Neural cell (in vitro differentiated cells): ENCODE data around the gene MYO18B. TPM values are rescaled to one million over a fixed set of nuclear protein-coding genes. Genes with fewer than 3 reads are reported as not detected.

Source experiments
- H2AFZ ChIP-seq: fragments of 200-600, 300-800 bp; sonication (generic), shearing (Covaris generic); 2 replicates; pipeline ENCODE4 v1.6.0; 2014; ENCODE audit warnings: low read depth, mild to moderate bottlenecking, antibody characterized with exemption, low read length, moderate library complexity
- H3F3A ChIP-seq: fragments of 200-600 bp; shearing (Covaris generic); 2 replicates; pipeline ENCODE4 v1.6.1; 2016; ENCODE audit warnings: mild to moderate bottlenecking, moderate library complexity, mixed read lengths, antibody characterized with exemption, low read length; ENCODE audit not compliant: insufficient read depth, poor library complexity, severe bottlenecking
- H3K27ac ChIP-seq: fragments of 200-600, 300-800 bp; sonication (generic), shearing (Covaris generic); 2 replicates; pipeline ENCODE4 v1.5.1; 2014; ENCODE audit warnings: mild to moderate bottlenecking, low read length, moderate library complexity
- H3K27me3 ChIP-seq: fragments of 300-800, 200-600 bp; sonication (generic), shearing (Covaris generic); 2 replicates; pipeline ENCODE4 v1.6.0; 2014; ENCODE audit warnings: mild to moderate bottlenecking, low read depth, low read length, moderate library complexity; ENCODE audit not compliant: insufficient read depth
- H3K36me3 ChIP-seq: fragments of 300-800, 200-600 bp; sonication (generic), shearing (Covaris generic); 2 replicates; pipeline ENCODE4 v1.5.1; 2014; ENCODE audit warnings: mild to moderate bottlenecking, antibody characterized with exemption, low read length, moderate library complexity; ENCODE audit not compliant: insufficient read depth
- H3K4me2 ChIP-seq: fragments of 300-800, 200-600 bp; sonication (generic), shearing (Covaris generic); 2 replicates; pipeline ENCODE4 v1.6.0; 2014; ENCODE audit warnings: mild to moderate bottlenecking, low read length
- H3K4me3 ChIP-seq: fragments of 300-800, 200-600 bp; sonication (generic), shearing (Covaris generic); 2 replicates; pipeline ENCODE4 v1.5.1; 2014; ENCODE audit warnings: mild to moderate bottlenecking, low read length, moderate library complexity
- H3K79me2 ChIP-seq: fragments of 200-600 bp; shearing (Covaris generic); replicated peaks from 2 replicates; pipeline ENCODE4 v1.6.0; 2014; ENCODE audit warnings: mild to moderate bottlenecking, low read length, moderate library complexity; ENCODE audit not compliant: insufficient read depth
- H3K9ac ChIP-seq: fragments of 300-800, 200-600 bp; sonication (generic), shearing (Covaris generic); 2 replicates; pipeline ENCODE4 v1.6.1; 2016; ENCODE audit warnings: mild to moderate bottlenecking, low read length, mixed read lengths
- H3K9me2 ChIP-seq: fragments of 200-600 bp; shearing (Covaris generic); 2 replicates; pipeline ENCODE4 v1.6.1; 2016; ENCODE audit warnings: mild to moderate bottlenecking, low read length, mixed read lengths; ENCODE audit not compliant: insufficient read depth
- H3K9me3 ChIP-seq: fragments of 200-600, 300-800 bp; sonication (generic), shearing (Covaris generic); 2 replicates; pipeline ENCODE4 v1.6.1; 2016; ENCODE audit warnings: mild to moderate bottlenecking, mixed run types, low read length, moderate library complexity, mixed read lengths
- H4K20me1 ChIP-seq: fragments of 200-600 bp; shearing (Covaris generic); 2 replicates; pipeline ENCODE4 v1.6.1; 2016; ENCODE audit warnings: mild to moderate bottlenecking, mixed run types; ENCODE audit not compliant: insufficient read depth
- CTCF ChIP-seq: fragments of 450-650 bp; IDR thresholded peaks from 2 replicates; pipeline ENCODE4 v1.5.1; 2014; ENCODE audit warnings: antibody characterized with exemption, mild to moderate bottlenecking, moderate library complexity; ENCODE audit not compliant: poor library complexity, severe bottlenecking
- EP300 ChIP-seq: fragments of 450-650 bp; conservative IDR thresholded peaks from 2 replicates; pipeline ENCODE4 v1.6.1; 2014; ENCODE audit warnings: antibody characterized with exemption, mild to moderate bottlenecking, moderate library complexity; ENCODE audit not compliant: poor library complexity, severe bottlenecking
- EZH2 ChIP-seq: fragments of 200-600, 300-800 bp; shearing (Covaris generic), sonication (generic); IDR thresholded peaks from 2 replicates; pipeline ENCODE4 v1.6.1; 2014; ENCODE audit warnings: antibody characterized with exemption, low read length, borderline replicate concordance, mild to moderate bottlenecking; ENCODE audit not compliant: insufficient read depth, poor library complexity, severe bottlenecking
- MXI1 ChIP-seq: fragments of 450-650 bp; conservative IDR thresholded peaks from 2 replicates; pipeline ENCODE4 v1.6.1; 2014; ENCODE audit warnings: antibody characterized with exemption, mild to moderate bottlenecking; ENCODE audit not compliant: poor library complexity, severe bottlenecking
- POLR2AphosphoS5 ChIP-seq: IDR thresholded peaks from 2 replicates; pipeline ENCODE4 v1.6.1; 2012
- RAD21 ChIP-seq: fragments of 450-650 bp; conservative IDR thresholded peaks from 2 replicates; pipeline ENCODE4 v1.6.1; 2014; ENCODE audit warnings: antibody characterized with exemption, mild to moderate bottlenecking, moderate library complexity
- REST ChIP-seq: IDR thresholded peaks from 2 replicates; pipeline ENCODE4 v1.6.1; 2012; ENCODE audit warnings: borderline replicate concordance
- SMC3 ChIP-seq: fragments of 450-650 bp; conservative IDR thresholded peaks from 2 replicates; pipeline ENCODE4 v1.6.1; 2014; ENCODE audit warnings: antibody characterized with exemption, mild to moderate bottlenecking, moderate library complexity; ENCODE audit not compliant: poor library complexity
- TAF1 ChIP-seq: IDR thresholded peaks from 2 replicates; pipeline ENCODE4 v1.6.1; 2012; ENCODE audit warnings: low read depth
- polyA plus RNA-seq: library from polyadenylated mRNA; depleted of rRNA; stranded (reverse); fragments of >200 nt; gene quantifications from 2 replicates; pipeline ENCODE4 v1.2.3, GENCODE V29; 2014

MYO18B gene
- polyA plus RNA-seq, 1 donor from 2014 or later = 0.71 TPM

GRCh38 chr22:26004477-26004876, 262.5 kb downstream of the MYO18B start:
- no peaks in the 10 kb centered on the region for H3K79me2 ChIP-seq
- TF ChIP-seq SMC3 (no peak), RAD21 (no peak), EZH2 (no peak), EP300 (no peak), MXI1 (no peak), TAF1 (no peak), POLR2AphosphoS5 (no peak), REST (no peak), CTCF (no peak)
- H4K20me1 ChIP-seq = no peaks in the 10 kb centered on the region
- no peak overlapping the region for H3K27ac ChIP-seq
- H3K36me3 ChIP-seq = no peaks in the 10 kb centered on the region
- no peaks in the 10 kb centered on the region for H3K27me3 ChIP-seq
- H3K9me2 ChIP-seq = no peaks in the 10 kb centered on the region
- no peaks in the 10 kb centered on the region for H3K9me3 ChIP-seq
- H3K4me2 ChIP-seq = no peak overlapping the region
- no peaks in the 10 kb centered on the region for H3F3A ChIP-seq
- no peak overlapping the region for H2AFZ ChIP-seq
- H3K4me3 ChIP-seq = no peak overlapping the region
- no peak overlapping the region for H3K9ac ChIP-seq

GRCh38 chr22:26008587-26008986, 266.6 kb downstream of the MYO18B start:
- H2AFZ ChIP-seq = no peak overlapping the region
- no peaks in the 10 kb centered on the region for H3K36me3 ChIP-seq
- TF ChIP-seq RAD21 (no peak), SMC3 (no peak), EP300 (no peak), POLR2AphosphoS5 (no peak), EZH2 (no peak), TAF1 (no peak), CTCF (no peak), MXI1 (no peak), REST (no peak)

More at GRCh38 chr22:26008587-26008986, 266.6 kb downstream of the MYO18B start:
- Histone ChIP-seq H3K9me2 (no peaks in the 10 kb centered on the region), H3K79me2 (no peaks in the 10 kb centered on the region), H3F3A (no peaks in the 10 kb centered on the region), H3K27ac (no peak overlapping the region), H3K27me3 (no peaks in the 10 kb centered on the region), H4K20me1 (no peaks in the 10 kb centered on the region), H3K4me3 (no peak overlapping the region), H3K4me2 (no peak overlapping the region), H3K9ac (no peak overlapping the region), H3K9me3 (no peaks in the 10 kb centered on the region)
